Endodermal cell (in vitro differentiated cells): ENCODE measurements around the gene EVA1C. TPM values are rescaled to one million over a fixed set of nuclear protein-coding genes. Genes with fewer than 3 reads are reported as not detected.
A peak's percentile ranks its signal among the peaks of the same experiment; 100 is the strongest.

Experiments used
- DNase-seq: peaks from one replicate; pipeline ENCODE4 v3.0.0-alpha.2; 2017
- H3K27ac ChIP-seq: 2 replicates; pipeline ENCODE4 v1.5.1; 2013; ENCODE audit warnings: mild to moderate bottlenecking, low read depth, low read length, moderate library complexity
- H3K27me3 ChIP-seq: 2 replicates; pipeline ENCODE4 v1.6.1; 2013; ENCODE audit warnings: mild to moderate bottlenecking, low read length, moderate library complexity; ENCODE audit not compliant: insufficient read depth, control insufficient read depth, poor library complexity, severe bottlenecking
- H3K36me3 ChIP-seq: 2 replicates; pipeline ENCODE4 v1.7.0; 2013; ENCODE audit warnings: mild to moderate bottlenecking, low read length, moderate library complexity; ENCODE audit not compliant: control insufficient read depth, insufficient read depth
- H3K4me1 ChIP-seq: one replicate; pipeline ENCODE4 v1.7.0; 2013; ENCODE audit warnings: low read length; ENCODE audit not compliant: control insufficient read depth, insufficient read depth
- H3K4me3 ChIP-seq: 2 replicates; pipeline ENCODE4 v1.5.1; 2013; ENCODE audit warnings: mild to moderate bottlenecking, low read length, moderate library complexity
- H3K9ac ChIP-seq: 2 replicates; pipeline ENCODE4 v1.6.1; 2013; ENCODE audit warnings: mild to moderate bottlenecking, low read length, moderate library complexity; ENCODE audit not compliant: poor library complexity, severe bottlenecking; ENCODE audit errors: extremely low read depth
- H3K9me3 ChIP-seq: 2 replicates; pipeline ENCODE4 v1.6.1; 2013; ENCODE audit warnings: mild to moderate bottlenecking, low read length, moderate library complexity; ENCODE audit not compliant: control insufficient read depth
- H3K27ac Mint-ChIP-seq: 2 replicates; pipeline ENCODE4 v1.8.0; 2020; ENCODE audit warnings: mixed read lengths
- H3K27me3 Mint-ChIP-seq: 2 replicates; pipeline ENCODE4 v1.8.0; 2021; ENCODE audit warnings: mild to moderate bottlenecking, mixed read lengths; ENCODE audit not compliant: insufficient read depth
- H3K36me3 Mint-ChIP-seq: 2 replicates; pipeline ENCODE4 v1.8.0; 2020; ENCODE audit warnings: low read depth, mixed read lengths
- H3K4me1 Mint-ChIP-seq: 2 replicates; pipeline ENCODE4 v1.8.0; 2020; ENCODE audit warnings: mixed read lengths
- H3K4me3 Mint-ChIP-seq: 2 replicates; pipeline ENCODE4 v1.8.0; 2020; ENCODE audit warnings: mild to moderate bottlenecking, moderate library complexity, mixed read lengths
- H3K9me3 Mint-ChIP-seq: 2 replicates; pipeline ENCODE4 v1.8.0; 2020; ENCODE audit warnings: mild to moderate bottlenecking, mixed read lengths
- WGBS, 2 experiments: methylation state at CpG; one replicate each; pipeline versions ENCODE4 v1.1.5 to v1.1.7; 2013; ENCODE audit warnings: missing lambda C conversion rate in 2 of 2, mixed read lengths in 1 of 2; ENCODE audit not compliant: insufficient coverage in 1 of 2, insufficient read length in 1 of 2; 5-methylcytosine and 5-hydroxymethylcytosine counted together
- total RNA-seq, 2 donors: library from RNA; stranded (reverse); fragmentation: NEBNext Ultra II Directional in 1 of 2; extraction: Animal tissue kit (Norgen Biotek cat#: 25700) in 1 of 2; gene quantifications; 2 replicates in 1 of 2; 3 replicates in 1 of 2; pipeline ENCODE4 v1.2.1, GENCODE V29; 2021
- TF ChIP-seq, protein P1 (sequence below): fragments of 200-600 bp; sonication (generic); conservative IDR thresholded peaks from 2 replicates; pipeline ENCODE4 v1.5.0; 2021; ENCODE audit warnings: antibody characterized with exemption, mild to moderate bottlenecking

The EVA1C gene
- total RNA-seq, 2 donors from 2014 or later, result 0.68 TPM; not detected in 1

DNA sequence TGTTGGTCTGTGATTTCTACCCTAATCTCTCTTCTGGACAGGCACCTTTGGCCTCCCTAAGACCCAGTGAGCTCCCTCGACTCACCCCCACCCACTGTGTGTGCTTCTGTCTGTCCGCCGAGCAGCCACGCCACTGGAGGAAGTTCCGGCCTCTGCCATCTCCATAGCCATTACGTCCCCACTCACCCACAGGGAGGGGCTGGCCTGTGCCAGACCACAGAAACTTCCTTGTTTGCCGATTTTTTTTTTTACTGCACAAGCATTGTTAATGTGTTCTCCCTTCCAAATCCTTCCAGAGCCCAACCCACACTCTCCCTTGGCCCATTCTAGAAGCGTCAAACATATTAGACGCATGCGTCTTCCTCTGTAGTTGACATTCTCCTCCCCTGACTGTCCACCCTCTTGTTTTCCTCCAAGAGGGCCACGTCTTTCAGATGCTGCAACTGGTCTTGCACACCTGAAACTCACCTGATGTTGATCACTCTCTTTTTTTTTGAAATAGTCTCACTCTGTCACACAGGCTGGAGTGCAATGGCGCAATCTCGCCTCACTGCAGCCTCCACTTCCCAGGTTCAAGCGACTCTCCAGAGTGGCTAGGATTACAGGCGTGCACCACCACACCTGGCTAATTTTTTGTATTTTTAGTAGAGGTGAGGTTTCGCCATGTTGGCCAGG, 72.3 kb downstream of the EVA1C start:
- no peak overlapping the region for H3K4me3 ChIP-seq
- no peaks in the 10 kb centered on the region for H3K27me3 ChIP-seq
- H3K9ac ChIP-seq, result no peak overlapping the region
- Mint-ChIP-seq H3K27me3 (peaks cover 2% of the 10 kb centered on the region), H3K4me1 (no peaks in the 10 kb centered on the region), H3K27ac (no peak overlapping the region), H3K36me3 (no peaks in the 10 kb centered on the region), H3K9me3 (peaks cover 2% of the 10 kb centered on the region), H3K4me3 (no peak overlapping the region)
- WGBS, 2 experiments, result 91 to 93% methylated on average over 13 to 16 of the region's 16 CpGs
- no peaks in the 10 kb centered on the region for H3K36me3 ChIP-seq
- TF ChIP-seq, protein P1, sequence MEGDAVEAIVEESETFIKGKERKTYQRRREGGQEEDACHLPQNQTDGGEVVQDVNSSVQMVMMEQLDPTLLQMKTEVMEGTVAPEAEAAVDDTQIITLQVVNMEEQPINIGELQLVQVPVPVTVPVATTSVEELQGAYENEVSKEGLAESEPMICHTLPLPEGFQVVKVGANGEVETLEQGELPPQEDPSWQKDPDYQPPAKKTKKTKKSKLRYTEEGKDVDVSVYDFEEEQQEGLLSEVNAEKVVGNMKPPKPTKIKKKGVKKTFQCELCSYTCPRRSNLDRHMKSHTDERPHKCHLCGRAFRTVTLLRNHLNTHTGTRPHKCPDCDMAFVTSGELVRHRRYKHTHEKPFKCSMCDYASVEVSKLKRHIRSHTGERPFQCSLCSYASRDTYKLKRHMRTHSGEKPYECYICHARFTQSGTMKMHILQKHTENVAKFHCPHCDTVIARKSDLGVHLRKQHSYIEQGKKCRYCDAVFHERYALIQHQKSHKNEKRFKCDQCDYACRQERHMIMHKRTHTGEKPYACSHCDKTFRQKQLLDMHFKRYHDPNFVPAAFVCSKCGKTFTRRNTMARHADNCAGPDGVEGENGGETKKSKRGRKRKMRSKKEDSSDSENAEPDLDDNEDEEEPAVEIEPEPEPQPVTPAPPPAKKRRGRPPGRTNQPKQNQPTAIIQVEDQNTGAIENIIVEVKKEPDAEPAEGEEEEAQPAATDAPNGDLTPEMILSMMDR, result no peak
- H3K4me1 ChIP-seq, result no peaks in the 10 kb centered on the region
- no peak for DNase-seq
- no peak overlapping the region for H3K27ac ChIP-seq
- H3K9me3 ChIP-seq, result peaks cover 6% of the 10 kb centered on the region

DNA sequence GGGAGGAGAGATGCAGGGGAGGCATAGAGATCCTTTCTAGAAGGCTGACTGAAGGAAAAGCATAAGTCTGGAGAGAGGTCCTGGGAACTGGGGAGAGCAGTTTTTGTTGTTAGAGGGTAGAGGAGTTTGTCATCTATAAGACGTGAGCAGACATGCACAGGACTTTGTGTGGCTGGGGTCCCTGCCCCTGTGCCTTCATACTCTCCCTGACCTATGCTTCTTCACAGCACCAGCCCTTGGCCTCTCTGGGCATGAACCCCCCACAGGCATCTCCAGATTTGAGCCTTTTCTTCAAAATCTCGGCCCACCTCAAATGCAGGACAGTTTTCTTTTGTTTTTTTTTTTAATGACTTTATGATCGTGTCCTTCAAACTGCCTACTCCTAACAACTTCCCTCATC, 79.9 kb downstream of the EVA1C start:
- 82 to 88% methylated on average over 3 of the region's 3 CpGs for WGBS, 2 experiments
- Histone ChIP-seq H3K4me3 (peak overlapping the region; percentile 49), H3K9ac (no peak overlapping the region)

DNA sequence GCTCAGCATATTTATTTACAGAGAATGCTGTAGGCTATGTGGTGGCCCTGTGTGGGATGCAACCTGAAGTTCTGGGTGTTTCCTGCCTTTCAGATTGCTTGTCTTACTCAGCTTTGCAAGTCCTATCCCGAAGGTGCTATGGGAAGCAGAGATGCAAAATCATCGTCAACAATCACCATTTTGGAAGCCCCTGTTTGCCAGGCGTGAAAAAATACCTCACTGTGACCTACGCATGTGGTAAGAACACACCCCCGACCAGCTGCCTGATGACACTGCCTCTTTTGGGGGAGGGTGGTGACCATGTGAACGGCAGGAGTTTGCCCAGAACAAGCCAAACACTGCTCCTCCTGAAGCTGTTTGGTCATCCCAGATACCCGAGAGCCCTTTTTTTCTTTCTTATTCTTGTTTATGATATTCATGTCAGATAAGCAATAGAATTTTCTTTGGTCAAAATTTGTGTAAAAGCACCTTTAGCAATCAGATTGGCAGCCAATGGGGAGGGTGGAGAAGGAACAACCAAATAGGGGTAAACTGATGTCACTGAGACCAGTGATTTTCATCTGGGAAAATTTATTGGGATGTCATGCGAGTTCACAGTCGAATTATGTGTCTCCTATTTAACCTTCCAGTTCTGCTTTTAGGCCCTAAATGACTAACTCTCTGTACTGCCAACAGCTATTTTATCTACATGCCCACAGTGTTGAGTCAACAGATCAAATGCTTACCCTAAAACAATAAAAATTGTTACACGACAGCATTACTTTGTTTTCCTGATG, 82.6 kb downstream of the EVA1C start:
- no peak overlapping the region for H3K4me3 Mint-ChIP-seq
- Histone ChIP-seq H3K9ac (no peak overlapping the region), H3K36me3 (no peaks in the 10 kb centered on the region), H3K4me3 (no peak overlapping the region), H3K4me1 (peaks cover 8% of the 10 kb centered on the region), H3K27ac (no peak overlapping the region), H3K9me3 (no peaks in the 10 kb centered on the region), H3K27me3 (no peaks in the 10 kb centered on the region)
- H3K36me3 Mint-ChIP-seq, result no peaks in the 10 kb centered on the region
- H3K27ac Mint-ChIP-seq, result no peak overlapping the region
- 77 to 84% methylated on average over 7 to 10 of the region's 10 CpGs for WGBS, 2 experiments
- no peaks in the 10 kb centered on the region for H3K9me3 Mint-ChIP-seq
- TF ChIP-seq, protein P1, result no peak
- peak; percentile 64 for DNase-seq
- H3K4me1 Mint-ChIP-seq, result peaks cover 15% of the 10 kb centered on the region
- no peaks in the 10 kb centered on the region for H3K27me3 Mint-ChIP-seq

More for the DNA sequence above, 79.9 kb downstream of the EVA1C start:
- Mint-ChIP-seq H3K36me3 (no peaks in the 10 kb centered on the region), H3K4me3 (no peak overlapping the region), H3K4me1 (peaks cover 11% of the 10 kb centered on the region), H3K27ac (no peak overlapping the region), H3K27me3 (no peaks in the 10 kb centered on the region), H3K9me3 (peaks cover 2% of the 10 kb centered on the region)
- Histone ChIP-seq H3K4me1 (peaks cover 8% of the 10 kb centered on the region), H3K27me3 (no peaks in the 10 kb centered on the region), H3K27ac (peak overlapping the region; percentile 26), H3K36me3 (no peaks in the 10 kb centered on the region), H3K9me3 (peaks cover 6% of the 10 kb centered on the region)
- TF ChIP-seq, protein P1, result no peak
- no peak for DNase-seq
